Upper lobe of left lung (tissue), 4 donors: Measurements from ENCODE around the gene ARHGAP42.

Experiments
- EP300 ChIP-seq, 4 donors: sonication (generic); formaldehyde crosslinking; IDR thresholded peaks; one replicate each; pipeline ENCODE4 v1.5.1; 2017; ENCODE audit warnings: antibody characterized with exemption in 4 of 4, control low read depth in 2 of 4
- POLR2A ChIP-seq, 4 donors: fragments of 450-650 bp; IDR thresholded peaks; one replicate each; pipeline ENCODE4 v1.5.1; 2016 to 2017; ENCODE audit warnings: antibody characterized with exemption in 4 of 4, mild to moderate bottlenecking in 2 of 4
- POLR2AphosphoS5 ChIP-seq, 2 donors: sonication (generic); formaldehyde crosslinking; IDR thresholded peaks; one replicate each; pipeline ENCODE4 v1.5.1; 2017; ENCODE audit warnings: antibody characterized with exemption in 2 of 2
- TF ChIP-seq, protein P1 (sequence below), 6 experiments: fragments of 450-650 bp in 4 of 6; fragments of 200-600 bp in 2 of 6; sonication (generic) in 2 of 6; IDR thresholded peaks; one replicate each; pipeline ENCODE4 v1.5.1; 2016 to 2019; ENCODE audit warnings: antibody characterized with exemption in 6 of 6

DNA sequence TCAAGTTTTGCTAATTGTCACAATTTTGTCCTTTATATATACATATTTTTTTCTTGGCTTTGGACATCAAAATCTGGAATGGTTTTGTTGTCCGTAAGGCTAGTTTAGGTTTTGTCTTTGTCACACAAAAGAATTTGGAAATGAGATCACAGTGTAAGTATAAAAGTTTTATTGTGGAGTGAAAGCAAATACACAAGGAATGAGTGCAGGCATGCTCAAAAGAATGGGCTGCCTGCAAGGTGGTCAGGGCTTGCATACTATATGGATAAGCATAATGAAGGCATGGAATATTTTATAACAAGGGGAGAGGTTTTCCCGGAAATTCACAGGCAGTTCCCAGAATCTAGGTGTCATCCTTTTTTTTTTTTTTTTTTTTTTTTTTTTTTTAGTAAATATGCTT is 150.2 kb downstream of the ARHGAP42 start:
- TF ChIP-seq, protein P1, sequence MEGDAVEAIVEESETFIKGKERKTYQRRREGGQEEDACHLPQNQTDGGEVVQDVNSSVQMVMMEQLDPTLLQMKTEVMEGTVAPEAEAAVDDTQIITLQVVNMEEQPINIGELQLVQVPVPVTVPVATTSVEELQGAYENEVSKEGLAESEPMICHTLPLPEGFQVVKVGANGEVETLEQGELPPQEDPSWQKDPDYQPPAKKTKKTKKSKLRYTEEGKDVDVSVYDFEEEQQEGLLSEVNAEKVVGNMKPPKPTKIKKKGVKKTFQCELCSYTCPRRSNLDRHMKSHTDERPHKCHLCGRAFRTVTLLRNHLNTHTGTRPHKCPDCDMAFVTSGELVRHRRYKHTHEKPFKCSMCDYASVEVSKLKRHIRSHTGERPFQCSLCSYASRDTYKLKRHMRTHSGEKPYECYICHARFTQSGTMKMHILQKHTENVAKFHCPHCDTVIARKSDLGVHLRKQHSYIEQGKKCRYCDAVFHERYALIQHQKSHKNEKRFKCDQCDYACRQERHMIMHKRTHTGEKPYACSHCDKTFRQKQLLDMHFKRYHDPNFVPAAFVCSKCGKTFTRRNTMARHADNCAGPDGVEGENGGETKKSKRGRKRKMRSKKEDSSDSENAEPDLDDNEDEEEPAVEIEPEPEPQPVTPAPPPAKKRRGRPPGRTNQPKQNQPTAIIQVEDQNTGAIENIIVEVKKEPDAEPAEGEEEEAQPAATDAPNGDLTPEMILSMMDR (IDR thresholded peaks at IDR 0.05), result no peak
- TF ChIP-seq EP300 (IDR thresholded peaks at IDR 0.05) (no peak), POLR2A (IDR thresholded peaks at IDR 0.05) (no peak), POLR2AphosphoS5 (IDR thresholded peaks at IDR 0.05) (no peak)
